ENCODE measurements around the gene PDCD1LG2.

DNA sequence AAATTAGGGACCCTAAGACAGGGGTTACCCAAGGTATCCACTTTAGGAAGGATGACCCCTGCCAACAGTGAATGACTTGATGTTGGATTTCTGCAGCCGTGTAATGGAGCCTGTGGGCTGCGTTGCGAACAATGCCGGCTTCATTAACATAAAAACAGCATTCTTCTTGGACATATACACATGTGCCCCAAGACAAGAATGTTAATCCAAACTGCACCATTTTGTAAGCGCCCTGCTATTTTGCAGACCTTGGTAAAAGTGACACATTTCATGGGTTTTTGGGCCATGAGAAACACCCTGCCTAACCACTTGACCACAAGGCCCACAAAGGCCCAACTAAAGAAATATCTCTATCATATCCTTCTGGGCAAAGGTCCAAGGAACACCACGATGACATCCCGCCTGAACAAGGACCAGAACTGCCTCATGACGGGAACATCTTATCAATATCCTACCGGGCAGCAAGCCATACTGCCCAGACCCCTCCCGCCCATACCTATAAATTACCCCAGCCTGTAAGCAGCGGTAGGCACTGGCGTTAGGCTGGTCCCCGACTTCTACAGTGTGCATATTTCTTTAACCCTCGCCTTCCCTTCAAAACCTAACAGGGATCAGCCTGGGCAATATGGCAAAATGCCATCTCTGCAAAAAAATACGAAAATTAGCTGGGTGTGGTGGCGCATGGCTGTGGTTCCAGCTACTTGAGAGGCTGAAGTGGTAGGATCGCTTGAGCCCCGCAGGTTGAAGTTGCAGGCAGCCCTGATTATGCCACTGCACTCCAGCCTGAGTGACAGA lies 9.7 kb upstream of the PDCD1LG2 start:
- TF ChIP-seq, protein P1, sequence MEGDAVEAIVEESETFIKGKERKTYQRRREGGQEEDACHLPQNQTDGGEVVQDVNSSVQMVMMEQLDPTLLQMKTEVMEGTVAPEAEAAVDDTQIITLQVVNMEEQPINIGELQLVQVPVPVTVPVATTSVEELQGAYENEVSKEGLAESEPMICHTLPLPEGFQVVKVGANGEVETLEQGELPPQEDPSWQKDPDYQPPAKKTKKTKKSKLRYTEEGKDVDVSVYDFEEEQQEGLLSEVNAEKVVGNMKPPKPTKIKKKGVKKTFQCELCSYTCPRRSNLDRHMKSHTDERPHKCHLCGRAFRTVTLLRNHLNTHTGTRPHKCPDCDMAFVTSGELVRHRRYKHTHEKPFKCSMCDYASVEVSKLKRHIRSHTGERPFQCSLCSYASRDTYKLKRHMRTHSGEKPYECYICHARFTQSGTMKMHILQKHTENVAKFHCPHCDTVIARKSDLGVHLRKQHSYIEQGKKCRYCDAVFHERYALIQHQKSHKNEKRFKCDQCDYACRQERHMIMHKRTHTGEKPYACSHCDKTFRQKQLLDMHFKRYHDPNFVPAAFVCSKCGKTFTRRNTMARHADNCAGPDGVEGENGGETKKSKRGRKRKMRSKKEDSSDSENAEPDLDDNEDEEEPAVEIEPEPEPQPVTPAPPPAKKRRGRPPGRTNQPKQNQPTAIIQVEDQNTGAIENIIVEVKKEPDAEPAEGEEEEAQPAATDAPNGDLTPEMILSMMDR (IDR thresholded peaks at IDR 0.05): no peak
- TF ChIP-seq POLR2A (IDR thresholded peaks at IDR 0.05): no peak

Measured in thyroid gland (tissue), 4 donors.